Measurements from ENCODE around the gene LRMDA.

LRMDA gene

GRCh38 chr10:76268954-76269353 is 837.5 kb downstream of the LRMDA start:
- Histone ChIP-seq H3K27ac (no peak overlapping the region), H3K4me1 (no peaks in the 10 kb centered on the region), H3K36me3 (no peaks in the 10 kb centered on the region), H3K27me3 (no peaks in the 10 kb centered on the region), H3K4me3 (no peak overlapping the region), H3K9me3 (no peaks in the 10 kb centered on the region)
- intact Hi-C loops (cut with DNase I; ENCODE audit: low total_unique reads) = no loop called here
- TF ChIP-seq CTCF (IDR thresholded peaks at IDR 0.05) = no peak
- DNase-seq = no peak

GRCh38 chr10:76270464-76270863 is 839.0 kb downstream of the LRMDA start:
- H3K4me1 ChIP-seq = no peaks in the 10 kb centered on the region
- H3K9me3 ChIP-seq = no peaks in the 10 kb centered on the region
- intact Hi-C loops (cut with DNase I; ENCODE audit: low total_unique reads) = no loop called here
- no peak overlapping the region for H3K27ac ChIP-seq
- no peaks in the 10 kb centered on the region for H3K27me3 ChIP-seq
- DNase-seq = no peak
- TF ChIP-seq CTCF (IDR thresholded peaks at IDR 0.05) = no peak
- H3K4me3 ChIP-seq = no peak overlapping the region
- H3K36me3 ChIP-seq = no peaks in the 10 kb centered on the region

GRCh38 chr10:76274933-76275332 is 843.5 kb downstream of the LRMDA start:
- Histone ChIP-seq H3K4me3 (no peak overlapping the region), H3K9me3 (peaks cover 0 to 7% (median 4%) of the 10 kb centered on the region in 3 donors), H3K27me3 (no peaks in the 10 kb centered on the region), H3K4me1 (peaks cover 0 to 6% (median 0%) of the 10 kb centered on the region in 4 donors), H3K27ac (no peak overlapping the region), H3K36me3 (no peaks in the 10 kb centered on the region)
- no peak for DNase-seq
- intact Hi-C loops (cut with DNase I; ENCODE audit: low total_unique reads) = no loop called here
- no peak for TF ChIP-seq CTCF (IDR thresholded peaks at IDR 0.05)

GRCh38 chr10:76278811-76279460 is 847.5 kb downstream of the LRMDA start:
- no peak overlapping the region for H3K27ac ChIP-seq
- no peak for DNase-seq
- H3K4me1 ChIP-seq = peaks cover 0 to 13% (median 0%) of the 10 kb centered on the region in 4 donors
- H3K36me3 ChIP-seq = no peaks in the 10 kb centered on the region
- TF ChIP-seq CTCF (IDR thresholded peaks at IDR 0.05) = no peak
- no peaks in the 10 kb centered on the region for H3K27me3 ChIP-seq
- H3K9me3 ChIP-seq = peaks cover 0 to 7% (median 4%) of the 10 kb centered on the region in 3 donors
- no peak overlapping the region for H3K4me3 ChIP-seq
- intact Hi-C loops (cut with DNase I; ENCODE audit: low total_unique reads) = no loop called here

GRCh38 chr10:76281659-76282058 is 850.2 kb downstream of the LRMDA start:
- no peaks in the 10 kb centered on the region for H3K27me3 ChIP-seq
- intact Hi-C loops (cut with DNase I; ENCODE audit: low total_unique reads) = no loop called here
- H3K36me3 ChIP-seq = no peaks in the 10 kb centered on the region
- H3K4me1 ChIP-seq = peaks cover 0 to 26% (median 0%) of the 10 kb centered on the region in 4 donors
- DNase-seq = no peak
- no peaks in the 10 kb centered on the region for H3K9me3 ChIP-seq
- no peak overlapping the region for H3K27ac ChIP-seq
- TF ChIP-seq CTCF (IDR thresholded peaks at IDR 0.05) = no peak
- no peak overlapping the region for H3K4me3 ChIP-seq

Measured in tibial artery (tissue), 4 donors.